ENCODE results near the gene F7.
"Not testable (repeated sequence)": the region's sequence is repeated elsewhere in the genome, so short reads cannot be mapped to it uniquely, and the experiment has no call there.

F7 gene

DNA sequence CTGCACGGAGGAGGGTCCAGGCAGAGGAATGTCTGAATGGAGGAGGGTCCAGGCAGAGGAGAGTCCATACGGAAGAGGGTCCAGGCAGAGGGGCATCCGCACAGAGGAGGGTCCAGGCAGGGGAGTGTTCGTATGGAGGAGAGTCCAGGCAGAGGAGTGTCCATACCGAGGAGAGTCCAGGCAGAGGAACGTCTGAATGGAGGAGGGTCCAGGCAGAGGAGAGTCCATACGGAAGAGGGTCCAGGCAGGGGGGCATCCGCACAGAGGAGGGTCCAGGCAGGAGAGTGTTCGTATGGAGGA, 25.9 kb upstream of the F7 start:
- not testable (repeated sequence) for ATAC-seq, H3K27me3 Mint-ChIP-seq, H3K4me1 Mint-ChIP-seq, H3K4me3 Mint-ChIP-seq, DNase-seq, H3K9me3 Mint-ChIP-seq, H3K27ac Mint-ChIP-seq

- ATAC-seq, result no peak
- H3K9me3 Mint-ChIP-seq, result no peaks in the 10 kb centered on the region
- no peaks in the 10 kb centered on the region for H3K4me1 Mint-ChIP-seq
- H3K27me3 Mint-ChIP-seq, result no peaks in the 10 kb centered on the region
- DNase-seq, result no peak
- H3K4me3 Mint-ChIP-seq, result no peak overlapping the region
- H3K27ac Mint-ChIP-seq, result no peak overlapping the region
These were observed 25.2 kb upstream of the F7 start for GRCh38 chr13:113080361-113080831.

GRCh38 chr13:113080901-113081521, 24.6 kb upstream of the F7 start:
- DNase-seq, result no peak
- H3K27ac Mint-ChIP-seq, result no peak overlapping the region

GRCh38 chr13:113082198-113083021, 23.2 kb upstream of the F7 start:
- no peak overlapping the region for H3K27ac Mint-ChIP-seq
- ATAC-seq, result no peak
- no peak overlapping the region for H3K4me3 Mint-ChIP-seq
- no peaks in the 10 kb centered on the region for H3K9me3 Mint-ChIP-seq
- no peaks in the 10 kb centered on the region for H3K27me3 Mint-ChIP-seq
- H3K4me1 Mint-ChIP-seq, result no peaks in the 10 kb centered on the region
- DNase-seq, result no peak

More at GRCh38 chr13:113080901-113081521, 24.6 kb upstream of the F7 start:
- no peaks in the 10 kb centered on the region for H3K27me3 Mint-ChIP-seq
- H3K4me1 Mint-ChIP-seq, result no peaks in the 10 kb centered on the region
- H3K4me3 Mint-ChIP-seq, result no peak overlapping the region
- ATAC-seq, result no peak
- no peaks in the 10 kb centered on the region for H3K9me3 Mint-ChIP-seq

- H3K27me3 Mint-ChIP-seq, result no peaks in the 10 kb centered on the region
- no peaks in the 10 kb centered on the region for H3K4me1 Mint-ChIP-seq
- no peak for ATAC-seq
- no peak overlapping the region for H3K27ac Mint-ChIP-seq
- no peaks in the 10 kb centered on the region for H3K9me3 Mint-ChIP-seq
- DNase-seq, result no peak
- no peak overlapping the region for H3K4me3 Mint-ChIP-seq
These were observed 22.6 kb upstream of the F7 start for GRCh38 chr13:113083022-113083373.

GRCh38 chr13:113083402-113084061, 22.1 kb upstream of the F7 start:
- no peak for DNase-seq
- Mint-ChIP-seq H3K4me3 (no peak overlapping the region), H3K4me1 (no peaks in the 10 kb centered on the region), H3K27ac (no peak overlapping the region), H3K9me3 (no peaks in the 10 kb centered on the region), H3K27me3 (no peaks in the 10 kb centered on the region)
- no peak for ATAC-seq

DNA sequence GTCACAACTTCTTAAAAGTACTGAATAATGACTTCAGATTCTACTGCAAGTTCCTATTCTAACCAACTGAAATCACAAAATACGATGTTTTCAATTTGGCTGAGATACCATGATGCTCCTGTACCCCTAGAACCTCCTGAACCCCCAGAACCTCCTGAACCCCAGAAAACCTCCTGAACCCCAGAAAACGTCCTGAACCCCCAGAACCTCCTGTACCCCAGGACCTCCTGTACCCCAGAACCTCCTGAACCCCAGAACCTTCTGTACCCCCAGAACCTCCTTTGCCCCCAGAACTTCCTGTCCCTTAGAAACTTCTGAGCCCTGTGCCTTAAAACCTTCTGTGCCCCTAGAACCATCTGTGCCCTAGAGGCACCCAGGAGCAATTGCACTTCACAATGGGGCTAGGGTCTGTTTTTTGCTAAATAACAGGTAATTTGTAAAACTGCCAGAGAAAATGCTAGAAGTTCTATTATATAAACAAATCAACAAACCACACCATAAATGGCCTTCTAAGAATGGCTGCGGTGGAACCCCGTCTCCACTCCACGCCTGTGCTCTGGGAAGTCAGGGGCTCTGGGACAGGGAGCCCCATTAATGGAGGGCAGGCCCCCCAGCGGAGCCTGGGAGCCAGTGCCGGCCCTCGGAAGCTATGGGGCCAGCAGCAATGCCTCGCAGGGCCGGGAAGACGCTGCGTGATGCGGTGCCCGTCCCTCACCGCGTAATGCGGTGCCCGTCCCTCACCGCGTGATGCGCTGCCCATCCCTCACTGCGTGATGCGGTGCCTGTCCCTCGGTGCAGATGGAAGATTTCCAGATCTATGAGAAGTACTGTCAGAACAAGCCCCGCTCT, 21.3 kb upstream of the F7 start:
- DNase-seq, result no peak
- Mint-ChIP-seq H3K9me3 (no peaks in the 10 kb centered on the region), H3K4me3 (no peak overlapping the region), H3K27ac (no peak overlapping the region), H3K4me1 (no peaks in the 10 kb centered on the region), H3K27me3 (no peaks in the 10 kb centered on the region)
- ATAC-seq, result no peak

- H3K4me3 Mint-ChIP-seq, result no peak overlapping the region
- no peaks in the 10 kb centered on the region for H3K9me3 Mint-ChIP-seq
- ATAC-seq, result no peak
- DNase-seq, result no peak
- no peaks in the 10 kb centered on the region for H3K4me1 Mint-ChIP-seq
- H3K27ac Mint-ChIP-seq, result no peak overlapping the region
- H3K27me3 Mint-ChIP-seq, result no peaks in the 10 kb centered on the region
These were observed 20.5 kb upstream of the F7 start for GRCh38 chr13:113084943-113085540.

GRCh38 chr13:113086031-113086750, 19.4 kb upstream of the F7 start:
- no peak for DNase-seq
- Mint-ChIP-seq H3K27me3 (no peaks in the 10 kb centered on the region), H3K4me1 (no peaks in the 10 kb centered on the region), H3K4me3 (no peak overlapping the region), H3K9me3 (no peaks in the 10 kb centered on the region), H3K27ac (no peak overlapping the region)
- ATAC-seq, result no peak

DNA sequence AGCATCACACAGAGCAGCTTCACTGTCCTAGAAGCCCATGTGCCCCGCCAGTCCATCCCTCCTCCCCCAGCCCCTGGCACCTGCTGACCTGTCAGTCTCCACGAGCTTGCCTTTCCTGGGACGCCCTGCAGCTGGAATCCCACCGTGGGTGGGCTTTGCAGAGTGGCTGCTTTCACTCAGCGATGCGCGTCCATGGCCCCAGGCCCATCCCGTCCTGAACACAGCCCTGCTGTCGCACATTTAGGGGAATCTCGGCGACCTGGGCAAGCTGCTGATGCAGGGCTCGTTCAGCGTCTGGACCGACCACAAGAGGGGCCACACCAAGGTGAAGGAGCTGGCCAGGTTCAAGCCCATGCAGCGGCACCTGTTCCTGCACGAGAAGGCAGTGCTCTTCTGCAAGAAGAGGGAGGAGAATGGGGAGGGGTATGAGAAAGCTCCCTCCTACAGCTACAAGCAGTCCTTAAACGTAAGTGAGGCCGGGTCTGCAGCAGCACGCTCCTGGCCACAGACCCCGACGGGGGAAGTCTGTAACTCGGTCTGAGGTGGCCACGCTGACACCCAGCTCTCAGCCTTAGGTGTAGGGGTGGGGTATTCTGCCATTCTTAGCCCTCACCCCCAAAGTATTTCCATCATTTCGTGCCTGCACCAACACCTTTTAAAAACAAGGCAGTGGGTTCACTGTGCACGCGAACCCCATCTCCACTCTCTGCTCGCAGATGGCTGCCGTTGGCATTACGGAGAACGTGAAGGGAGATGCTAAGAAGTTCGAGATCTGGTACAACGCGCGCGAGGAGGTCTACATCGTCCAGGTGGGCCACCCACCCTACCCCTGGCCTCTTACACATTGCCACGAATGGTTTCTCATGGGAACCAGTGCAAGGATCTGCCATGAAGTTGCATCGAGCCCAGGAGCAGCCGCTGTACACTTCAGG, 18.3 kb upstream of the F7 start:
- H3K27ac Mint-ChIP-seq, result no peak overlapping the region
- no peak overlapping the region for H3K4me3 Mint-ChIP-seq
- H3K27me3 Mint-ChIP-seq, result no peaks in the 10 kb centered on the region

DNA sequence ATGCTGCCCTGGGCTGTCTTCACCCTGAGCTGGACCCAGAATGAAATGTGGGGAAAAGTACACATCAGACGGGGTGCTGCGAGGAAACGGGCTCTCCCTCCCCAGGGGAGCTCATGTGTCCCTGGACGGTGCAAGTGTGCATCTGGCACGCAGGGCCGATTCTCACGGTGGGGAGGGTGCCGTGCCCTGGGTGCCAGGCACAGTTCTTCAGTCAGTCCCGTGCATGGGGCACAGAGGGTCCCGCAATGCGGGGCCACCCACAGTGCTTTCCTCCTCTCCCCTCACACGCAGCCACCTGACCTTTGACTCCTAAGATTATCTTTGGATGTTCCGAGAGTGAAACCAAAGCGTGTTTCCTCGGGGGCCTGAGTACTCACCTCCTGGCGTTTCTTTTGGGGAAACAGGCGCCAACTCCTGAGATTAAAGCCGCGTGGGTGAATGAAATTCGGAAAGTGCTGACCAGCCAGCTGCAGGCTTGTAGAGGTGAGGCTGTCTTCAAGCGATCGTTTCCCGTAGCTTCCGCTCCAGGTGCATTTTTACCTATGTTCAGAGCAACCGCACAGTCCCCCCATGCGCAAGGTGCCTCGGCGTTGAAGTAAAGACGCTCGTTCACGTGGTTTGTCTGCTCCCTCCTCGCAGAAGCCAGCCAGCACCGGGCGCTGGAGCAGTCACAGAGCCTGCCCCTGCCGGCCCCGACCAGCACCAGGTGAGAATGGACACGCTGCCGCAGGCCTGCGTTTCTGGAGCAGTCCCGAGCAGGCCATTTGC, 17.5 kb upstream of the F7 start:
- no peak overlapping the region for H3K27ac Mint-ChIP-seq
- H3K4me3 Mint-ChIP-seq, result no peak overlapping the region
- no peaks in the 10 kb centered on the region for H3K27me3 Mint-ChIP-seq
- no peaks in the 10 kb centered on the region for H3K4me1 Mint-ChIP-seq
- H3K9me3 Mint-ChIP-seq, result no peaks in the 10 kb centered on the region
- DNase-seq (no peak), ATAC-seq (no peak)

More for the DNA sequence above, 18.3 kb upstream of the F7 start:
- ATAC-seq (no peak), DNase-seq (no peak)
- H3K4me1 Mint-ChIP-seq, result no peaks in the 10 kb centered on the region
- no peaks in the 10 kb centered on the region for H3K9me3 Mint-ChIP-seq

DNA sequence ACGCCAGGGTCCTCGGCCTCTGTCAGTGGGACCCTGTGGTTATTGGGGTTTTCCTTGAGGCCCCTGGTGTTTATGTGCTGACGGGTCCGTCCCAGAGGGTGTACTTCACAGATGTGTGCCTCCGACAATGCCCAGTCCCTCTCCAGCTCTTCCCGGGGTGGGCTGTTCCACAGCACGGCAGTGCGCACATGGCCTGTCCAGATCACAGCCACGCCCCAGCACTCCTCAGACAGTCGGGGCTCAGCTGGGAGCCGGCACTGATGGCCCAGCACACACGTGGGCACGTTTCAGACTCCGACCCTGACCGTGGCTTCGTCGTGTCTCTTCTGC, 16.9 kb upstream of the F7 start:
- Mint-ChIP-seq H3K27ac (no peak overlapping the region), H3K27me3 (no peaks in the 10 kb centered on the region), H3K9me3 (no peaks in the 10 kb centered on the region), H3K4me1 (no peaks in the 10 kb centered on the region), H3K4me3 (no peak overlapping the region)
- ATAC-seq (no peak), DNase-seq (no peak)

- no peaks in the 10 kb centered on the region for H3K9me3 Mint-ChIP-seq
- no peak overlapping the region for H3K27ac Mint-ChIP-seq
- no peaks in the 10 kb centered on the region for H3K4me1 Mint-ChIP-seq
- ATAC-seq (no peak), DNase-seq (no peak)
- H3K4me3 Mint-ChIP-seq, result no peak overlapping the region
- H3K27me3 Mint-ChIP-seq, result no peaks in the 10 kb centered on the region
These were observed 15.7 kb upstream of the F7 start for GRCh38 chr13:113089693-113090414.
